GM19035 (cell line): Measurements from ENCODE around the gene ETNK2.

Experiments
- ATAC-seq: cut with Tn5 transposase; IDR thresholded peaks from one replicate; pipeline ENCODE4 v1.9.1; 2021; ENCODE audit not compliant: unreplicated experiment

ETNK2 gene

DNA sequence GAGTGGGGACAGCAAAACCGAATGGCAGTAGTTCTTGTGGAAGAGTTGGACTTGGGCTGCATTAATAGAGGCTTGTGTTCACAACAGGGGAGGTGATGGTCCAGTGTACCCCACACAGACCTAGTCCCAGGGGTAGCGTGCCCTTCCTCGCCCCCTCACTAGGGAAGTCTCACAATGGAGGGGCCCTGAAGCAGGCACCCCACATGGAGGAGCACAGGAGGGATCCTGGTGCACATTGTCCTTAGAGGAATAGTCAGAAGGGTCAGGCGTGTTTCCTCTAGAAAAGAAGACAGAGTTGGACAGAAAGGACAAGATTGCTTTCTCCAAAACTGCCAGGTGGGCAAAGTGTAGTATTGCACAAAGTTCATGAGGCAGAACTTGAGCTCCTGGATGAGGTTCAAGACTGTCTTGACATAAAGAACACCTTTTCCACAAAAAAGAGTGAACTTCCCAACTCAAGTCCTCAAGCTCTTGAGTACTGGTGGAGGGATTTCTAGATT is 23.3 kb downstream of the ETNK2 start:
- ATAC-seq, result no peak

DNA sequence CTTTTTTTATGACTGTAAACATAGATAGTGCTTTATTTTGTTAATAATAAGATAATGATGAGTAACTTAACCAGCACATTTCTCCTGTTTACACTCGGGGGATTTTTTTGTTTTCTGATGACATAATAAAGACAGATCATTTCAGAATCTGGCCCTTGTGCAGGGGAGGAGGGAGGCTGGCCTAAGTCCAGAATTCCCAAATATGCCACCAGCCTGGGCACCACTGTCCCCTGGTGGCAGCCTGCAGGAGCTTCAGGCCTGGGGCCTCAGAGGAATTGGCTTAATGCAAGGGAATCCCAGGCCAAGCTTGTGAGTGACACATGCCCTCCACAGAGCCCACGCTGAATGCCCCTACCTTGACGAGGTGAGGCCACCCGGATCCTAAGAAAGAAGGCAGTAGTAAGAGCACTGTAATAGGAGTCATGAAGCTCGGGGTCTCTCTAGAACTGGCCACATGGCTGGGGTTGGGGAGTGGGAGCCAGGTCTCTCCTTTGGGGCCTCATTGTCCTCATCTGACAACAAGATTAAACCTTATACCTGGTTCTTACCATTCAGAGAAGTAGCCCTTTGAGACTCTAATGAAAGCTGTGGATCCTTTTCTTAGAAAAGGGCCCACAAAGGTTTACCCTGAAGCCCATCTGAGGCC is 24.1 kb downstream of the ETNK2 start:
- no peak for ATAC-seq

GRCh38 chr1:204126956-204127355 is 24.9 kb downstream of the ETNK2 start:
- no peak for ATAC-seq

- no peak for ATAC-seq
Observed at GRCh38 chr1:204126386-204126785, 25.5 kb downstream of the ETNK2 start.

- no peak for ATAC-seq
Observed at GRCh38 chr1:204125759-204126351, 26.0 kb downstream of the ETNK2 start.

GRCh38 chr1:204124639-204125038 is 27.2 kb downstream of the ETNK2 start:
- ATAC-seq, result no peak

DNA sequence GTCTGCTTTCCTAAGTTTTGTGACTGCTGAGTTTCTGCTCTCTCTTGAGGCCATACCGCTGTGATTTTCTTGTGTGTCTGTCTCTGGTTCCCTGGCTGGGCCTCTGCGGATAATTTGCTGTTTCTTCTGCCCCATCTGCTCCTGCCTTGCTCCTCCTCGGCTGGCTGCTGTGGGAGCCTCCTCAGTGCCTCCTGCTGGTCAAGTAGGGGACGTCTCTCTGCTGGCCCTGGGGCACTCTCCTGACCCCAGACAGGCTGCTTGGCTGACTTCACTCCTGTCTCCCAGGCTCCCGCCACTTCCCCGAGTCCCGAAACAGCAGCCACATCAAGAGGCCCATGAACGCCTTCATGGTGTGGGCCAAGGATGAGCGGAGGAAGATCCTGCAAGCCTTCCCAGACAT is 28.5 kb downstream of the ETNK2 start:
- ATAC-seq, result no peak

GRCh38 chr1:204121840-204122555 is 29.8 kb downstream of the ETNK2 start:
- ATAC-seq, result no peak

GRCh38 chr1:204116539-204116938 is 35.3 kb downstream of the ETNK2 start:
- no peak for ATAC-seq

GRCh38 chr1:204115116-204115515 is 36.7 kb downstream of the ETNK2 start:
- ATAC-seq, result no peak

- ATAC-seq, result no peak
Observed at GRCh38 chr1:204114606-204115005, 37.2 kb downstream of the ETNK2 start.

- ATAC-seq, result no peak
Observed at GRCh38 chr1:204113896-204114295, 37.9 kb downstream of the ETNK2 start.

GRCh38 chr1:204112876-204113730 is 38.7 kb downstream of the ETNK2 start:
- no peak for ATAC-seq

DNA sequence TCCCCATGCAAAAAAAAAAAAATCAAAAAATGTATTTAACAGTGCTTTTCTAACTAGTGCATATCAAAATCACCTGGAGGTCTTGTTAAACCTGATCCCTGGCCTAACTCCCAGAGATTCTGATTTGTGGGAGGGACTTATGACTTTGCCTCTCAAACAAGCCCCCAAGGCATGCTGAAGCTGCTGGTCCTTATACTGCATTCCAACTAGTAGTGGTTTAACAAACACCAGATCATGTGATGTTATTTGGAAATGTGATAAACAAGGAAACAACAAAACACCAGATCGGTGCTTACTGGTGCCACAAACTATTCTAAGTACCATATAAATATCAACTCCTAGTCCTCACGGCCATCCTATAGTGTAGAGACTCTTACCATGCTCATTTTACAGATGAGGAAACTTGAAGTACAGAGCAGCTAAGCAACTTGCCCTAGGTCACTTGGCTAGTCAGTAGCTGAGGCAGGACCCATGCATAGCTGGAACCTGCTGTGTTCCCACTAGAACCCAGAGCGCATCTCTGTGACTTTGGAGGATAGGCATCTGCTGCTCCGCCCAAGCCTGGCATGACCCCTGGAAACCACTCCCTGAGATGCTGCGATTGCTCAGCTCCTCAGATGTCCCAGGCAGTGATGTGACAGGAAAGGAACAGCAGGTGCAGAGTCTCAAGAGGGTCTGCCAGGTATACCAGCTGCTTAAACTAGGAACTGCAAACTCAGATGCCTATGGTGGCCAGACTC is 40.8 kb downstream of the ETNK2 start:
- no peak for ATAC-seq

GRCh38 chr1:204108312-204109141 is 43.3 kb downstream of the ETNK2 start:
- ATAC-seq, result no peak

DNA sequence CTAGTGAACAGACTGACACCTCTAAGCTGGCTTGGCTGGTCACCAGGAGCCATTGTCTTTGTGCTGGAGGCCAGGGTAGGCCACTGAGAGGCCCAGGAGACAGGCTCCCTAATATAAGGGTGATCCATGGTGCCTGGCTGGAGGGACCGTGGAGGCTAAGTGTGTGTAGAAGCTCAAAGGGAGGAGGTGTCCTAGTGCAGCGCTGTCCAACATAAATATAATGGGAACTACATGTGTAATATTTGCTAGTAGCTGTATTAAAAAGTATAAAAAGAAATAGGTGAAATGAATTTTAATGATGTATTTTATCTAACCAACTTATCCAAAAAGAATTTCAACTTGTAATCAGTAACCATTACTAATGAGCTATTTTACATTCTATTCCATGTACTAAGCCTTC is 44.0 kb downstream of the ETNK2 start:
- no peak for ATAC-seq

GRCh38 chr1:204106825-204107224 is 45.0 kb downstream of the ETNK2 start:
- no peak for ATAC-seq

DNA sequence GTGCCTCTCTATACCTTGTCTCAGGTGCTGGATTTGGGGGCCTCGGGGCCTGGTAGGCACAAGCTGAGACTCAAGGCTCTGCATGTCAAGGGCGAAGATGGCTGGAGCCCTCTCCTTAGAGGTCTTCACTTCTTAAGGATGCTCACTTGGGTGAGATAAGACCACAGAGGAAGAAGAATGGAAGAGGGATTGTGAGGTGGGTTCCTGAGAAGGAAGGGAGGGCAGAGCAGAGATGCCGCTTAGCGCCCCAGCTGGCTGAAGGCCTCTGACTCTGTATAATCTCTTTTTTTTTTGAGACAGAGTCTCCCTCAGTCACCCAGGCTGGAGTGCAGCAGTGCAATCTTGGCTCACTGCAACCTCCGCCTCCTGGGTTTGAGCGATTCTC is 46.7 kb downstream of the ETNK2 start:
- no peak for ATAC-seq

- ATAC-seq, result no peak
Observed at GRCh38 chr1:204104331-204105130, 47.3 kb downstream of the ETNK2 start.
